ENCODE measurements around the gene KRT5.

DNA sequence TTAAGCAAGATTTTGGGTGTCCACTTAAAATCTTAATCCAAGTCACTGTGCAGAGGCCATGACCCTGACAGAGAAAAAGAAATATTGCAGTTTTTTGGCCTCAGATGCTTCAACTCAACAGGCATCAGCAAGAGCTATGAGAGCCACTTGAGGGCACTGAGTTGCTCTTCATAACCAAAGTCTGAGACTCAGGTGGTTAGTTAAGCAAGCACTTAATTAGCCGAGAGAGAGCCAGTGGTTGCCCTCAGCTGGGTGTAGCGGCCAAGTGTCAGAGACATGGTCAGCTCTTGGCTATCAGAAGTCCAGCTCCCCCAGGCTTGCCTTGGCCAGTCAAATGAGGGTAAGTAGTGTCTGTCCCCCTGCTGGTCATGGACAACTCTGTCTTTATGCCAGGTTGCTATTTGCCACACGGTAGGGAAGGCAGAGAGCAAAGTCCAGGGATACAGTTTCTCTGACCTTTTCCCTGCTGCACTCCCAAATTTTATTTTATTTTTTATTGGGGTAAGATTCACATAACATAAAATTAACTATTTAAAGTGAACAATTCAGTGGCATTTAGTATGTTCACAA lies 41.8 kb upstream of the KRT5 start:
- TF ChIP-seq, protein P1, sequence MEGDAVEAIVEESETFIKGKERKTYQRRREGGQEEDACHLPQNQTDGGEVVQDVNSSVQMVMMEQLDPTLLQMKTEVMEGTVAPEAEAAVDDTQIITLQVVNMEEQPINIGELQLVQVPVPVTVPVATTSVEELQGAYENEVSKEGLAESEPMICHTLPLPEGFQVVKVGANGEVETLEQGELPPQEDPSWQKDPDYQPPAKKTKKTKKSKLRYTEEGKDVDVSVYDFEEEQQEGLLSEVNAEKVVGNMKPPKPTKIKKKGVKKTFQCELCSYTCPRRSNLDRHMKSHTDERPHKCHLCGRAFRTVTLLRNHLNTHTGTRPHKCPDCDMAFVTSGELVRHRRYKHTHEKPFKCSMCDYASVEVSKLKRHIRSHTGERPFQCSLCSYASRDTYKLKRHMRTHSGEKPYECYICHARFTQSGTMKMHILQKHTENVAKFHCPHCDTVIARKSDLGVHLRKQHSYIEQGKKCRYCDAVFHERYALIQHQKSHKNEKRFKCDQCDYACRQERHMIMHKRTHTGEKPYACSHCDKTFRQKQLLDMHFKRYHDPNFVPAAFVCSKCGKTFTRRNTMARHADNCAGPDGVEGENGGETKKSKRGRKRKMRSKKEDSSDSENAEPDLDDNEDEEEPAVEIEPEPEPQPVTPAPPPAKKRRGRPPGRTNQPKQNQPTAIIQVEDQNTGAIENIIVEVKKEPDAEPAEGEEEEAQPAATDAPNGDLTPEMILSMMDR (IDR thresholded peaks at IDR 0.05), result peak; percentile 22 to 46 (median 38)
- TF ChIP-seq POLR2A (IDR thresholded peaks at IDR 0.05), result no peak

Measured in right lobe of liver (tissue), 4 donors.